HepG2 (cell line): ENCODE results near the gene COL18A1. TPM values are rescaled to one million over a fixed set of nuclear protein-coding genes. Genes with fewer than 3 reads are reported as not detected.

ENCODE experiments used
- ARID4A ChIP-seq: sonication (generic); formaldehyde crosslinking; IDR thresholded peaks from 2 replicates; pipeline ENCODE4 v1.5.0; 2020; ENCODE audit warnings: mild to moderate bottlenecking, missing genetic modification reagents, borderline replicate concordance
- BHLHE40 ChIP-seq: IDR thresholded peaks from 2 replicates; pipeline ENCODE4 v1.6.1; 2011; ENCODE audit warnings: low read length, improper control_type of control experiment
- DMTF1 ChIP-seq: sonication (generic); formaldehyde crosslinking; IDR thresholded peaks from 2 replicates; pipeline ENCODE4 v1.4.0; 2020; ENCODE audit warnings: mild to moderate bottlenecking, missing genetic modification reagents
- KLF6 ChIP-seq: IDR thresholded peaks from 2 replicates; pipeline ENCODE4 v1.8.0; 2016; ENCODE audit warnings: missing biosample characterization, missing genetic modification reagents
- MEIS1 ChIP-seq: sonication (generic); formaldehyde crosslinking; IDR thresholded peaks from 2 replicates; pipeline ENCODE4 v1.9.0; 2021; ENCODE audit warnings: mild to moderate bottlenecking, missing genetic modification reagents, moderate library complexity, borderline replicate concordance
- MNT ChIP-seq: fragments of 450-650 bp; IDR thresholded peaks from 2 replicates; pipeline ENCODE4 v1.6.1; 2016
- MTA3 ChIP-seq: sonication (generic); formaldehyde crosslinking; IDR thresholded peaks from 2 replicates; pipeline ENCODE4 v1.4.0; 2020; ENCODE audit warnings: missing genetic modification reagents
- NFE2 ChIP-seq: sonication (generic); formaldehyde crosslinking; IDR thresholded peaks from 2 replicates; pipeline ENCODE4 v1.4.0; 2020; ENCODE audit warnings: missing genetic modification reagents
- NFYB ChIP-seq: sonication (generic); formaldehyde crosslinking; IDR thresholded peaks from 2 replicates; pipeline ENCODE4 v1.4.0; 2020; ENCODE audit warnings: missing genetic modification reagents
- RBM22 ChIP-seq: fragments of 200-400 bp; formaldehyde crosslinking; optimal IDR thresholded peaks from 2 replicates; pipeline ENCODE3; 2017; ENCODE audit warnings: mild to moderate bottlenecking, low read length, moderate library complexity
- RCOR2 ChIP-seq: IDR thresholded peaks from 2 replicates; pipeline ENCODE4 v1.6.1; 2016; ENCODE audit warnings: missing biosample characterization, missing genetic modification reagents
- SAFB2 ChIP-seq: sonication (generic); formaldehyde crosslinking; IDR thresholded peaks from 2 replicates; pipeline ENCODE4 v1.5.1; 2020; ENCODE audit warnings: missing genetic modification reagents, low read depth, mild to moderate bottlenecking, borderline replicate concordance
- TAF15 ChIP-seq: fragments of 200-400 bp; formaldehyde crosslinking; IDR thresholded peaks from one replicate; pipeline ENCODE4 v1.6.1; 2018; ENCODE audit warnings: mild to moderate bottlenecking, low read depth, low read length; ENCODE audit not compliant: poor library complexity, severe bottlenecking
- ZFP82 ChIP-seq: sonication (generic); formaldehyde crosslinking; IDR thresholded peaks from 2 replicates; pipeline ENCODE4 v1.5.1; 2020; ENCODE audit warnings: mild to moderate bottlenecking, missing genetic modification reagents, borderline replicate concordance
- ZNF431 ChIP-seq: sonication (generic); formaldehyde crosslinking; IDR thresholded peaks from 2 replicates; pipeline ENCODE4 v1.9.0; 2022; ENCODE audit warnings: missing genetic modification reagents, low read depth, mild to moderate bottlenecking, borderline replicate concordance
- ZNF720 ChIP-seq: sonication (generic); formaldehyde crosslinking; IDR thresholded peaks from 2 replicates; pipeline ENCODE4 v1.4.0; 2020; ENCODE audit warnings: missing genetic modification reagents
- ZNF724P ChIP-seq: sonication (generic); formaldehyde crosslinking; IDR thresholded peaks from 2 replicates; pipeline ENCODE4 v1.8.0; 2022; ENCODE audit warnings: missing genetic modification reagents, borderline replicate concordance
- ZNF792 ChIP-seq: IDR thresholded peaks from 2 replicates; pipeline ENCODE4 v1.6.1; 2016
- ZNF816 ChIP-seq: sonication (generic); formaldehyde crosslinking; IDR thresholded peaks from 2 replicates; pipeline ENCODE4 v1.8.0; 2022; ENCODE audit warnings: missing genetic modification reagents, mild to moderate bottlenecking, borderline replicate concordance
- ZNF841 ChIP-seq: sonication (generic); formaldehyde crosslinking; IDR thresholded peaks from 2 replicates; pipeline ENCODE4 v1.8.1; 2023; ENCODE audit warnings: missing genetic modification reagents, borderline replicate concordance
- ZSCAN22 ChIP-seq: sonication (generic); formaldehyde crosslinking; IDR thresholded peaks from 2 replicates; pipeline ENCODE4 v1.4.0; 2020; ENCODE audit warnings: mild to moderate bottlenecking, missing genetic modification reagents
- polyA plus RNA-seq, 8 experiments: library from polyadenylated mRNA; depleted of rRNA in 3 of 8; stranded (reverse) in 7 of 8; unstranded in 1 of 8; fragments of >200 nt; fragmentation: Illumina TruSeq in 4 of 8; extraction: Trizol in 4 of 8; gene quantifications; 2 replicates each; pipeline versions ENCODE4 v1.2.1 to v1.2.3, GENCODE V29; 2011 to 2016; ENCODE audit warnings: low read depth in 4 of 8, missing spikeins in 1 of 8, mixed read lengths in 1 of 8; ENCODE audit not compliant: insufficient read depth in 1 of 8
- total RNA-seq, 5 experiments: library from RNA; depleted of rRNA; stranded (reverse); fragments of >200 nt; fragmentation: Illumina TruSeq; extraction: Trizol; gene quantifications; 2 replicates each; pipeline ENCODE4 v1.2.3, GENCODE V29; 2016; ENCODE audit warnings: low read depth in 1 of 5

The COL18A1 gene
- total and polyA plus RNA-seq, 2 of the 13 experiments (the other 11 are each of a cell fraction or from before 2014, with no cell fraction given): 79.0 to 102 TPM

GRCh38 chr21:45410151-45410864 lies 5.3 kb downstream of the COL18A1 start (continued):
- TF ChIP-seq DMTF1 (CRISPR knock-in tag) (no peak), KLF6 (CRISPR knock-in tag) (no peak), BHLHE40 (no peak), MNT (peak; percentile 22; the same call in 1 of the 2 replicates), NFE2 (CRISPR knock-in tag) (no peak), ZNF841 (CRISPR knock-in tag) (no peak), ZSCAN22 (CRISPR knock-in tag) (no peak), MTA3 (CRISPR knock-in tag) (no peak), ARID4A (CRISPR knock-in tag) (peak; percentile 68), RCOR2 (no peak; the same call in 1 of the 2 replicates), TAF15 (no peak), RBM22 (no peak), MEIS1 (peak; percentile 77; the same call in 1 of the 2 replicates), ZNF792 (CRISPR knock-in tag) (no peak), ZNF720 (CRISPR knock-in tag) (no peak), ZNF431 (CRISPR knock-in tag) (0 out of 2 replicates have a peak, but pooled peaks have one; percentile 34), ZFP82 (no peak), ZNF724P (CRISPR knock-in tag) (0 out of 2 replicates have a peak, but pooled peaks have one; percentile 3), ZNF816 (CRISPR knock-in tag) (no peak), NFYB (CRISPR knock-in tag) (peak; percentile 61), SAFB2 (peak; percentile 29; the same call in 1 of the 2 replicates)
